GM19043 (cell line): Measurements from ENCODE around the gene BTNL3.
"Not testable (repeated sequence)": the region's sequence is repeated elsewhere in the genome, so short reads cannot be mapped to it uniquely, and the experiment has no call there.

Experiments used
- ATAC-seq: cut with Tn5 transposase; IDR thresholded peaks from one replicate; pipeline ENCODE4 v1.9.1; 2021; ENCODE audit warnings: low read depth; ENCODE audit not compliant: unreplicated experiment

BTNL3 gene

DNA sequence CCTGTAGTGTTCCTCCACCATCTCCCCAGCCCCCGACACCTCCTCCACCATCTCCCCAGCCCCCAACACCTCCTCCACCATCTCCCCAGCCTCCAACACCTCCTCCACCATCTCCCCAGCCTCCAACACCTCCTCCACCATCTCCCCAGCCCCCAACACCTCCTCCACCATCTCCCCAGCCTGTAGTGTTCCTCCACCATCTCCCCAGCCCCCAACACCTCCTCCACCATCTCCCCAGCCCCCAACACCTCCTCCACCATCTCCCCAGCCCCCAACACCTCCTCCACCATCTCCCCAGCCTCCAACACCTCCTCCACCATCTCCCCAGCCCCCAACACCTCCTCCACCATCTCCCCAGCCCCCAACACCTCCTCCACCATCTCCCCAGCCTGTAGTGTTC is 57.2 kb downstream of the BTNL3 start:
- ATAC-seq = not testable (repeated sequence)

GRCh38 chr5:181047288-181047687 is 58.6 kb downstream of the BTNL3 start:
- no peak for ATAC-seq

DNA sequence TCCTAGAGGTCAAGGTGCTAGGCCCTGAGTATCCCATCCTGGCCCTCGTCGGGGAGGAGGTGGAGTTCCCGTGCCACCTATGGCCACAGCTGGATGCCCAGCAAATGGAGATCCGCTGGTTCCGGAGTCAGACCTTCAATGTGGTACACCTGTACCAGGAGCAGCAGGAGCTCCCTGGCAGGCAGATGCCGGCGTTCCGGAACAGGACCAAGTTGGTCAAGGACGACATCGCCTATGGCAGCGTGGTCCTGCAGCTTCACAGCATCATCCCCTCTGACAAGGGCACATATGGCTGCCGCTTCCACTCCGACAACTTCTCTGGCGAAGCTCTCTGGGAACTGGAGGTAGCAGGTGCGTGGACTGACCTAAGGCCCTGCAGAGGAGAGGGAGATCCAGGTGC is 59.3 kb downstream of the BTNL3 start:
- no peak for ATAC-seq

DNA sequence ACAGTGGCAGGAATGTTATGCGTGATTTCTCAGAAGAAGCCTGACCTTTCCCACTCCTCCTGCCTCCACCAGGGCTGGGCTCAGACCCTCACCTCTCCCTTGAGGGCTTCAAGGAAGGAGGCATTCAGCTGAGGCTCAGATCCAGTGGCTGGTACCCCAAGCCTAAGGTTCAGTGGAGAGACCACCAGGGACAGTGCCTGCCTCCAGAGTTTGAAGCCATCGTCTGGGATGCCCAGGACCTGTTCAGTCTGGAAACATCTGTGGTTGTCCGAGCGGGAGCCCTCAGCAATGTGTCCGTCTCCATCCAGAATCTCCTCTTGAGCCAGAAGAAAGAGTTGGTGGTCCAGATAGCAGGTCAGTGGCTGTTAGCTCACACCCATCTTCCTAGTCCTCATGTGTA is 61.4 kb downstream of the BTNL3 start:
- ATAC-seq = no peak

GRCh38 chr5:181051841-181052671 is 63.4 kb downstream of the BTNL3 start:
- no peak for ATAC-seq

GRCh38 chr5:181052672-181053487 is 64.2 kb downstream of the BTNL3 start:
- no peak for ATAC-seq

DNA sequence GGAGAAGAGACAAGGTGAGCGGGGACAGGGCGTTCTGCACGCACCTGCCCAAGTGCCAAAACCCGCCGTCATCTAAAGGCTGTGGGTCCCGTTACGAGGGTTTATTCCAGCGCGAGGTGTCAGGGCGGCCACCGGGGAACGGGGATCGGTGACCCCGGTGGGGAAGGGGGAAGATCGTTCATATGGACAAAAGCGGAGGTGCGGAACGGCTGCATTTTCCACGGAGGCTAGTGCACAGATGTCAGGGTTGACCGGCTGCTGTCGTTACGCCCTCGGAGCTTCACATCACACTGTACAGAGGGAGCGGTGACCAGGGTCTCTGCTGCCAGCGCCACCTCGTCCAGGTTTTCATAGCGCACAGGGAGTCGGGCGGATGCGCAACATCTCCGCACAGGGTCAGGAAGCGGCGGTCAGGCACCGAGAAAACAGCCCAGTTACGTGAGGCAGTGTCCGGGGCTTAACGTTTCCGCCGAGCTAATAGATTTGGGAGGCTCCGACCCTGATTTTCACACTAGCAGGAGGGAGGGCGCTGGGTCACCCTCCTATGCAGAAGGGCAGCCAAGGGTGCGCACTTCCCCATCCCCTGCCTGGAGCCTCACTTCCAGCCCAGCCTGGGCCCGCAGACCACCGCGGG is 65.0 kb downstream of the BTNL3 start:
- ATAC-seq = no peak

DNA sequence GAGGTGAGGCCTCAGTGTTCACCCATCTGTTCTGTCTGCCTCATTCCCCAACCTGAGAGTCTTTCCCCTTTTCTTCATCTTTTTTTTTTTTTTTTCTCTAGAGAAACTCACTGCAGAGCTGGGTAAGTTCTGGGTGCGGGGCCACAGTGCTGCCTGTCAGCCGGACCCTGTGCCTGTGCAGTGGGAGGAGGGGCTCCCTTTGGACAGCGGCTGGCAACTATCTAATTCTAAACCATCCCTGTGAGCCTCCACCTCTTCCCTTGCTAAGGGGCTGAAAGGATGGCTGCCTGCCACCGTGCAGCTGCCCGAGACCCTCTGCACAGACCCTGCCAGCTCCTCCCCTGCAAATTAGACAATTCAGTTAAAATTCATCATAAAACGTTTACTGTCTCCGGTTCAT is 65.5 kb downstream of the BTNL3 start:
- ATAC-seq = no peak

DNA sequence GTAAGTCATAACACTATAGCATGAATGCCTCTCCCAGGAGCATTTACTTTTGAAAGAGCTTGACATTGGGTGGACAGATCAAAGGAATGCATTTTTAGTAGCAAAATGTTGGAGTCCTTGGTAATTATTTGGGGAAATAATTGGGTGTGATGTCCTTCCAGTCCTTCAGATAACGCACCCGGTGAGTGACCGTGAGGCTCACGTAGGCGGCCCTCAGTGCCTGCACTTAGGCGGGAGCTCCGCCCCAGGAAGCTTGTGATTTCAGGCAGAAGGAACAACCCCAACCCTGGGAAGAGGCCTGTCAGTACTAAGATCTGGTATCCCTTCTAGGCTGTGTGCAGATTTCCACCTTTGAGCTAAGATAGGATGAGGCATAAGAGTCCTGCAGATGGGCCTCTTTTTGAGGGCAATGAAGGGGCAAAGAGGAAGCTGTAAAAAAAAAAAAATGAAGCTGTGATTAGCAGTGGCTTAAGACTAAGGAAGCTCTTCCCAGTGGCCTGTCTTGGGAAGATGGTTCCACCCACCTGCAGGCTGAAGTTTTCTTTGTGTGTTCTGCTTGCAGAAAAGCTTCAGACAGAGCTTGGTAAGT is 66.3 kb downstream of the BTNL3 start:
- ATAC-seq = no peak
